ENCODE results near the gene NUAK2. TPM values are rescaled to one million over a fixed set of nuclear protein-coding genes. Genes with fewer than 3 reads are reported as not detected.

Gene NUAK2
- total RNA-seq, 2 donors from 2014 or later, result 27.7 to 29.2 TPM

DNA sequence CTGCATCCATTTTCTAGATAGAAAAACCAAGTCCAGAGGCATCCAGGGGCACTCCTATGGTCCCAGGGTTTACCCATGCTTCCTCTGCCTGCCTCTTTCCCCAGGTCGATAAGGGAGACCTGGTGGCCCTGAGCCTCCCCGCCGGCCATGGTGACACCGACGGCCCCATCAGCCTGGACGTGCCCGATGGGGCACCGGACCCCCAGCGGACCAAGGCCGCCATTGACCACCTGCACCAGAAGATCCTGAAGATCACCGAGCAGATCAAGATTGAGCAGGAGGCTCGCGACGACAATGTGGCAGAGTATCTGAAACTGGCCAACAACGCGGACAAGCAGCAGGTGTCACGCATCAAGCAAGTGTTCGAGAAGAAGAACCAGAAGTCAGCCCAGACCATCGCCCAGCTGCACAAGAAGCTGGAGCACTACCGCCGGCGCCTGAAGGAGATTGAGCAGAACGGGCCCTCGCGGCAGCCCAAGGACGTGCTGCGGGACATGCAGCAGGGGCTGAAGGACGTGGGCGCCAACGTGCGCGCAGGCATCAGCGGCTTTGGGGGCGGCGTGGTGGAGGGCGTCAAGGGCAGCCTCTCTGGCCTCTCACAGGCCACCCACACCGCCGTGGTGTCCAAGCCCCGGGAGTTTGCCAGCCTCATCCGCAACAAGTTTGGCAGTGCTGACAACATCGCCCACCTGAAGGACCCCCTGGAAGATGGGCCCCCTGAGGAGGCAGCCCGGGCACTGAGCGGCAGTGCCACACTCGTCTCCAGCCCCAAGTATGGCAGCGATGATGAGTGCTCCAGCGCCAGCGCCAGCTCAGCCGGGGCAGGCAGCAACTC lies 52.5 kb downstream of the NUAK2 start:
- no peak for ATAC-seq
- no peak for DNase-seq
- intact Hi-C loops (cut with DNase I, micrococcal nuclease), result no loop called here

DNA sequence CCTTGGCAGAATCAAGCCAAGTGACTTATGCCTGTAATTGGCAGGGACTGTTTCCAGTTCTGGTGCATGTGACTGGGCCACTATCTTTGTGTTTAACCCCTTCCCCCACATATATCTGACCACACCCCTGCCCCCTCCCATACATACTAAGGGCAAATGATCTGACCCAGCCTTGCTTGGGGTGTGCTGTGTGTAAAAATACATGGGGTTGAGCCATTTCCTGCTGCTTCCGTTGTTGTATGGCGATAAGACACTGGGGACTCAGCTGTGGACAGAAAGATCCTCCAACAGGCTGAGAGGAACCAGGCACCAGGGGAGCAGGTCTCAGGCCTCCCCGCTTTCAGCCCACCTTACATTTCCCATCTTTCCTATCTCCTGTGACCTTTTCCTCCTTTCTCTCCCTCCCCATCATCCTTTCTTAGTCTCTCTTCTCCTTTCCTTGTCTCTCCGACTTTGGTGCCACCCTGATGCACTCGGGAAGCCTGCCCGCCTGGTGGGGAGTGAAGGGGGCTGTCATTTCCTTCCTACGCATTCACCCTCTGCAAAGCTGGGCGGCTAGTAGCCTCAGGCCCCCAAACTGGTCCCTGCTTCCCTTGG lies 54.1 kb downstream of the NUAK2 start:
- intact Hi-C loops (cut with DNase I, micrococcal nuclease), result no loop called here

DNA sequence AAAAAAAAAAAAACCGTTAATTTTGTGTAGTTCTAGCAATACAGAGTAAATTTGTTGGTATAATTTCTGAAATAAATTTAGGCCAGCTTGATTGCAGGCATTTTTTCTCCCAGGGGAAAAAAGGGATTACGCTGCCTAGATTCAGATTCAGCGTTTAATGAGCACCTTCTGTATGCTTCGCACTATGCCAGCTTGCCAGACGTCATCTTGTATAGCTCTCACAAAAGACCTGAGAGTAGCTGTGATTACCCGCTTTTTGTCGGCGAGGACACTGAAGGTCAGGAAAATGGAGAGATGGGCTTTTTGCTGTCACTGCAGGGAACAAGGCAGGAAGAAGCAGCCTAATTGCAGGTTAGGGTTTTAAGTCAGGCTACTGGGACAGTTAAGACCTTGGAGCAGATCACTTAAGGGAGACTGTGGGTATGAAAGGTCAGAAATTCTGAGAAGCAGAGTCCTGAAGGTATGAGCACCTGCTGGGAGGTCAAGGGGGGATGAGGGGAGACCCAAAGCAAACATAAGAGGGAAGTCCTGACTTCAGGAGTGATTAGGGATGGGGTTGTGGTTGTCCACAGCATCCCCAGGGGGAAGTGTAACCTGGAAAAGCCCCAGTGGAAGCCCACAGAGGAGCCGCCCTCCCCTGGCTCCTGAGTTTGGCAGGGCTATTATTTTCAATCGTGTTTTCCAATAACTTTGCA lies 54.8 kb downstream of the NUAK2 start:
- ATAC-seq (no peak), DNase-seq (no peak)
- intact Hi-C loops (cut with DNase I, micrococcal nuclease), result no loop called here

More for the DNA sequence above, 54.1 kb downstream of the NUAK2 start:
- peak; percentile 51 for ATAC-seq
- no peak for DNase-seq

DNA sequence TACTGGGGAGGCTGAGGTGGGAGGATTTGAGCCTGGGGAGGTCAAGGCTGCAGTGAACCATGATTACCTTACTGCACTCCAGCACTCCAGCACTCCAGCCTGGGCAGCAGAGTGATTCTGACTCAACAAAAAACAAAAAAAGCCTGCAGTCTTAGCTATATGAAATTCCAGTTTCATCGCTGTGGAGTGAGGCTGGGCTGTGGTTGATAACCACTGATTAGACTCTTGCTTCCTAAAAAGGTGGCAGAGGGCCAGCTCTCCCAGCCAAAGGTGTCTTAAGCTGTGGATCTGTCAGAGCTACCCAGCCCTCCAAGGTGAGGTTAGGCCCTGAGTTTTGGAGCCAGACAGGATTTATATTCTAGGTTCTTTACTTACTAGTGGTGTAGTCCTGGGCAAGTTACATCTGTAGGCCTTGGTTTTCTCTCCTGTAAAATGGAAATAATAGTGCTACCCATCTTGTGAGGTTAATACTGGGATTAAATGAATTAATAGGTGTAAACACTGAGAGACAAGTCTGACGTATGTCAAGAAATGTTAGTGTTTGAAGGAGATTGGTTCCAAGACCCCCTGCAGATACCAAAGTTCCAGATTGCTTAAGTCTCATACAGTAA lies 57.9 kb downstream of the NUAK2 start:
- no peak for ATAC-seq
- intact Hi-C loops (cut with DNase I, micrococcal nuclease), result no loop called here

DNA sequence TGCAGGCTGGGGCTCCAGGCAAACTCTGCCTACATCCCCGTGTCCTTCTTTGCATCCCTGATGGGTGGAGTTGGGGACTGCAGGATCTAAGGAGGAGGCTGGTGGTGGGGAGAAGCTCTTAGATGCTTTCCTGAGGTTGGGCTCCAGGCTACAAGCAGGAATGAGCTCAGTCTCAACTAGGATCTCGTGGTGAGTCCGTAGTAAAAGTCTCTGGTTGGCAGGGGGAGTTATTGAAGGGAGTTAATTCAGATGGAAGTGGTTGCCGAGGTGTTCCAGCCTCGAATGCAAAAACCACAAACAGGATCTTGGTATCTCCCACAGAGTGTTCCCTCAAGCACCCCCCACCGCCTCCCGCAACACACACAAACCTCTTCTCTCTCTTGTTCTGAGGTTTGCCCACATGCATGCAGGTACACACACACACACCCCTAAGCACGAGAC lies 58.8 kb downstream of the NUAK2 start:
- intact Hi-C loops (cut with DNase I, micrococcal nuclease), result no loop called here
- DNase-seq, result no peak
- no peak for ATAC-seq

More for the DNA sequence above, 57.9 kb downstream of the NUAK2 start:
- DNase-seq, result no peak

DNA sequence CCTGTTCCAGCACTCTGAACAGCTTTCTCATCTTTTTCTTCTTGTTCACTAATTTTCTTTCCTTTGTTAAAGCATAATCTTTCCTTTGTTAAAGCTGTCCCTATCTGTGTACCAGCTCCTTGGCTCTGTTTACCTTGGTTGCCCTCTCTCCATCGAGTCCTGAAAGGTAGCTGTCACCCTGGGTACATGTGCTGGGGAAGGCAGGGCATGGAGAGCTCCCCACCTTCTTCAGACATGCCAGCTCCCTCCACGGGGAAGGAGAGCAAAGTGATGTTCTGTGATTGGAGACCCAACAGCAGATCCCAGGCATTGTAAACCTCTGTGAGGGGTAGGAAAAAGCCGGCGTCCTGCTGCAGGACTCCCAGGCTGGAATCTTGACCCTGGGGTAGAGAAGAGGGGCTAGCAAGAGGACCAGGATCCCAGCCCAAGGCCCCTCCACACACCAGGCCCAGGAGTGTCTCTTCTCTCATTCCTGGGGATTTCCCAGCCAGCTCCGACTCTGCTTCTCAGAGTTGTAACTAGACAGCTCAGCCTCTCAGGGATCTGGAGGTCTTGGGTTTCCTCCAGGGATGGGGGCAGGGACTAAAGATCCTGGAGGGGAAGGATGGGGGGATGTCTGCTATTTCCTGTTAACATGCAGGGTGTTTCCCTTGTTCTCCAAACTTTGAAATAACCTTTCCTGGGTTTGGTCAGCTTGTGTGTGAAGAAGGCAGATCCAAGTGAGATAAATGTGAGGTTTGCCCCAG lies 59.4 kb downstream of the NUAK2 start:
- ATAC-seq, result no peak

DNA sequence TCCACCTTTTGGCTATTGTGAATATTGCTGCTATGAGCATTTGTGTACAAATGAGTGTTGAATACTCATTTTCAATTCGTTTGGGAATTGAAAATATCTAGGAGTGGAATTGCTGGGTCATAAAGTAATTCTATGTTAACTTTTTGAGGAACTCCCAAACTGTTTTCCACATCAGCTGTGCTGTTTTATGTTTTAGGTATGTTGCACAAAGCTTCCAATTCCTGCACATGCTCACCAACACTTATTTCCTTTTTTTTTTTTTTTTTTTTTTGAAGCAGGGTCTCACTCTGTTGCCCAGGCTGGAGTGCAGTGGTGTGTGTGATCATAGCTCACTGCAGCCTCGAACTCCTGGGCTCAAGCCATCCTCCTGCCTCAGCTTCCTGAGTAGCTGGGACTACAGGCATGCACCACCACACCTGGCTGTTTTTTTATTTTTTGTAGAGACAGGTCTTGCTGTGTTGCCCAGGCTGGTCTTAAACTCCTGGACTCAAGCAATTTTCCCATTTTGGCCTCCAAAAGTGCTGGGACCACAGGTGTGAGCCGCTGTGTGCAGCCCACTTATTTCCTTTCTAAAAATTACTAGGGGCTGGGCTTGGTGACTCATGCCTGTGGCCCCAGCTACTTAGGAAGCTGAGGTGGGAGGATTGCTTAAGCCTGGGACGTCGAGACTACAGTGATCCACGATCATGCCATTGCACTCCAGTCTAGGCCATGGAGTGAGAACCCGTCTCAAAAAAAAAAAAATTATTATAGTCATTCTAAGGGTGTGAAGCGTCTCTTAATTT lies 60.4 kb downstream of the NUAK2 start:
- ATAC-seq, result no peak
- DNase-seq, result no peak
- intact Hi-C loops (cut with DNase I, micrococcal nuclease), result no loop called here

More for the DNA sequence above, 59.4 kb downstream of the NUAK2 start:
- no peak for DNase-seq
- intact Hi-C loops (cut with DNase I, micrococcal nuclease), result no loop called here

DNA sequence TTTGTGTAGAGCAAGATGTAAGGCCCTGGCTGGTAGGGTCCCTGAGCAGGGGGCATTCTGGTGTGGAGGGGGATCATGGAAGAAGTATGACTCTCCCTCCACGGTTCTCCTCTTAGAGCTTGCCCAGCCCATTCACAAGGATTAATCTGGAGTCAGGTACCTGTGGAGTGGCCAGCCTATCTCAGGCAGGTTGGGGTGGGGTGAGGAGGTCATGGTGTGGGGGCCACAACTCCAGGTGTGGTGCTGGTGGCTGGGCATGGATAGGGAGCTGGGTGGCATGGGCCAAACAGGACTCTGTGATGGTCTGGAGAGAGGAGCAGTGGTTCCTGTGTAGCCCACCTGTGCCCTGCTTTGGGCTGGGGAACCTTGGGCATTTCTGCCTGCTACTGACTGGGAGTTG lies 61.5 kb downstream of the NUAK2 start:
- no peak for ATAC-seq
- intact Hi-C loops (cut with DNase I, micrococcal nuclease), result loop anchor here (10.0 kb wide), 2 partner anchors 115 to 285 kb away; no protein-coding TSS in a partner anchor
- DNase-seq, result no peak

DNA sequence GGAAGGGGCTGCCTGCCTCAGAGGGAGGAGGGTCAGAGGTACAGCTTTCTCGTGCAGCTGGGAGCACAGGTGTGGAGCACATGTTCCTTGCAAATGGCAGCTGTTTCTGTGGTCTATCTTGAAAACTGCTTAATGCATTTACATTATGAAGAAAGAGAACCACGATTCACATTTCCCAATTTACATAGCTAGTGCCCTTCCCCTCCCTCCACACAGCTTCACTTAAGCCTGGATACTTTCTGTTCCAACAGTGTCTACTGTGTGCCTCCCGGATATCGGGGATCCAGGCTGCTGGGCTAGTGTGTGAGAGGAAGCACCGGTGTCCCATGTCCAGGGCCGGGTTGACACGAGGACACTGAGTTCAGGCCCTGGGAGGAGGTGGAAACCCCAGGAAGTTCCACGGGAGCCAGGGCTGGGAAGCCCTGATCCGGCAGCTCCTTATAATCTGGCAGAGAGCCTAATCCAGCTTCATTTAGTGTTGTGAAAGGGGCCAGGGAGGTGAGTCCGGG lies 62.2 kb downstream of the NUAK2 start:
- DNase-seq (no peak), ATAC-seq (no peak)
- intact Hi-C loops (cut with DNase I, micrococcal nuclease), result loop anchor here (10.0 kb wide), 2 partner anchors 115 to 285 kb away; no protein-coding TSS in a partner anchor

DNA sequence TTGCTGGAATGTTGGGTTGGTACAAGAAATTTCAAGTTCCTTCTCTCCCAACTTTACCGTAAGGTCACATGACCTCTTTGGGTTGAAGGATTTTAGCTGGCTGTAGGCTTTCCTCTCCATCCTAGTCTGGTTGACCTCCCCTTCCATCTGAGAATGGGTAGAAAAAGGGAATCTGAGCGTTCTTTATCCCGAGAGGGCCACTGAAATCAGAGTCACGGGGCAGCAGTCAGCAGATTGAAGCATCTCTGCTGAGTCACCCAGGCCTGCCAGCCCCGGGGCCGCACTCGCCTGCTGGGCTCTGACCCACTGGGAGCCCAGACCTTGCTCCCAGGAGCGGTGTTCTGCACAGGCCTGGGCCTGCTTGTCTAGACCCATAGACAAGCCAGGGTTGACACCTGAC lies 62.8 kb downstream of the NUAK2 start:
- intact Hi-C loops (cut with DNase I, micrococcal nuclease), result loop anchor here (10.0 kb wide), 2 partner anchors 114 to 284 kb away; no protein-coding TSS in a partner anchor
- ATAC-seq, result no peak
- no peak for DNase-seq

DNA sequence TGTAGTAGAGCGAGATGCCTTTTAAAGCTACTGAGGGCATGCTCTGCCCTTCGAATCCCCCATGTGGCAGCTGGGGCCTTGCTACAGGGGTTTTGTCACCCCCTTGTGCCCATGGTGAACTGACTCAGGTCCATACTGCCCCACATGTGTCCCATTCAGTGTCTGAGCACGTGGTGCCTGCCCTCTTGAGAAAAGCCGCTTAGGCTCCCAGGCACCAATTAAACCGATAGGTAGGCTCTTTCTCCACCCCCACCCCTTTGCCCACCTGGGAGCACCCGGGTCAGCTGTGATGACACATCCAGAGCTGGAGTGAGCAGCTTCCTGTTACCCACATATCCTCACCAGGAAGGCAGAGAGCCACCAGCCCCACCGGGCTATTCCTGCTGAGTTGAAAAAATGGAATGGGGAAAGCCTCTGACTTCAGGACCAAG lies 63.3 kb downstream of the NUAK2 start:
- intact Hi-C loops (cut with DNase I, micrococcal nuclease), result loop anchor here (10.0 kb wide), 2 partner anchors 113 to 283 kb away; no protein-coding TSS in a partner anchor
- no peak for DNase-seq
- peak; percentile 61 for ATAC-seq

DNA sequence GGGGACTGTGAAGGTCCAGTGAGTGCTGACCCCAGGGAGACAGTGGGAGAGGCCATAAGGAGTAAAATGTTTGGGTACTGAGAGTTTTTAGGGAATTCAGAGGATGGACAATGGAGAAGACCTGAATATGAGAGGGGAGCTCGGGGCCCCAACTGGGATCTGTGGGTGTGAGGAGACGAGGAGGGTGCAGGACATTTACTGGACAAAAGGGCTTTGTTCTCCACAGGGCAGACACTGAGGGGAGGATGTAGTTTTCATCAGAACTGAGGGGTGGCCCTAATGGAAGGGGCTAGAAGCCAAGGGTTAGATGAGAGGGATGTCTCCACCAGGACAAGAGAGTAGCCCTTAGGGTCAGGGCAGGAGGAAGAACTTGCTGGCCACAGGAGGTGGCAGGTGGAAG lies 63.8 kb downstream of the NUAK2 start:
- intact Hi-C loops (cut with DNase I, micrococcal nuclease), result loop anchor here (10.0 kb wide), 2 partner anchors 113 to 283 kb away; no protein-coding TSS in a partner anchor
- DNase-seq, result no peak
- ATAC-seq, result no peak

DNA sequence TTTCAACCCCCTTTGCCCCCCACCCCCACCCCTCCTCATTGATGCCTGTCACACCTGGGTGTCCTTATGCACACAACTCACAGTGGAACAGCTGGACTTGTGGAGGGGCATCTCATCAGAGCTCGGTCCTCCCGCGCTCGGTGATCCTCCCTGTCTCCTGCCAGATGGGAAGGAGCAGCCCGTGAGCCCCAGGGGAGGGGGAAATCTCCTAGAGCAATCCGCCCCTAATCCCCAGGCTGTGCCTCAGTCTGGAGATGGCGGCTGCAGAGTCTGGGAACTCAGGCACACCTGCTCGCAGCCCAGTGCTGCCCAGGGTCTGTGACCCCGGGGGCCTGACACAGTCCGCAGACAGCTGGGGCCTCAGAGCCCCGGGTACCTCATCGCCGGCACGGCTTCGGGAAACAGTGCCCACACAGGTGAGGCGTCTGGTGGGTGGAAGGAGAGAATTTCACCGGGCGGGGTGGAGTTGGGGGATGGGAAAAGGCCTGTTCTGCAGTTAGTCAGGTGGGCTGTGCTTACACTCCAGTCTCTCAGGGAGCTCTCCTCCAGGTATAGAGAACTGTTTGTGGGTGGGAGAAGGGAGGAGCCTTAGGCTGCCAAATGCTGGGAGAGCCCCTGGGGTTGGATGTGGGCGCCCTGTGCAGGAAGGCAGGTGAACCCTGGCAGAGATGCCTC lies 64.5 kb downstream of the NUAK2 start:
- intact Hi-C loops (cut with DNase I, micrococcal nuclease), result loop anchor here (10.0 kb wide), 2 partner anchors 112 to 282 kb away; no protein-coding TSS in a partner anchor
- DNase-seq (no peak), ATAC-seq (no peak)

DNA sequence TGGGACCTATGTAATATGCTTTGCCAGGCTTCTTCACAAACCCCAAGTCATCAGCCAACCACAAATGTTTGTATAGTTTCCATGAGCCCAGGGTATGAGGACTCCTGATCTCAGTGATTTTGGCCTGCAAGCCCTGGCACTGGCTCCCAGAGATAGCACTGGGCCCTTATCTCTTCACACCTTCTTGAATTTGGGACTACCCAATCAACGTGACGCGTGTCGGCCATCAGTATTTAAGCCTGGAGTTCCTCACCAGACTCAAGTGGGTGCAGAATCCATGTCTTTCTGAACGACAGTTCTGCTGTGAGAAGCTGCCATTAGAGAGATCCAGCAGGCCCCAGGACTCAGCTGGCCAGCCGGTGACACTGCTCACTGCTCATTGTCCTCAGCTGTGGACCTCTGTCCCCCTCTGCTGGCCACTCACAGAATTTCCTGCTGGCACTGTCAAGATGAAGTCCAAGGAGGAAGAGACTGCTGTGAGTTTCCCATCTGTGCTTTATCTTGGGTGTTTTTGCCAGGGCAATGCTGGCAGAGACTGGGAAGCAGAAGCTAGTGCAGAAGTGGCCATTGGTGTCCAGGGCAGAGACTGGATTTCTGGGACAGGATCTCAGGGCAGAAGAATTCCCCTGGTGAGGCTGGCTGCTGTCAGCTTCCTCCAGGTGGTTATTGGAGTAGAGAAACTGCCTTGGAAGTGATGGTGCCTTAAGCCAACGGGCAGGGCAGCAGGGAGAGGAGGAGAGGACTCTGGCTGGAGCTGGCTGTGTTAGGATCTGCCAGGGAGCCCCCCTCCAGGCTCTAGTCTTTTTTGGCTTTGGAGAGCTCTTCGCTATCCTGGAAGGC lies 65.4 kb downstream of the NUAK2 start:
- intact Hi-C loops (cut with DNase I, micrococcal nuclease), result loop anchor here (10.0 kb wide), 2 partner anchors 111 to 281 kb away; no protein-coding TSS in a partner anchor
- ATAC-seq (peak; percentile 94), DNase-seq (peak; percentile 82 to 92)
